PFSK-1 (cell line): ENCODE data around the gene MYBBP1A.

Experiments used
- FOXP2 ChIP-seq: optimal IDR thresholded peaks from 2 replicates; pipeline ENCODE3; 2011; ENCODE audit warnings: borderline replicate concordance, control low read depth, inconsistent platforms; ENCODE audit not compliant: insufficient read depth; ENCODE audit errors: extremely low read length, extremely low read depth
- POLR2AphosphoS5 ChIP-seq: IDR thresholded peaks from 2 replicates; pipeline ENCODE4 v1.6.1; 2012; ENCODE audit warnings: low read depth, mild to moderate bottlenecking, control low read depth, low read length, moderate library complexity
- REST ChIP-seq, 2 experiments: IDR thresholded peaks; 2 replicates each; pipeline versions ENCODE4 v1.6.1 to v1.8.0; 2011 to 2012; ENCODE audit warnings: low read depth in 2 of 2, low read length in 2 of 2, control low read depth in 1 of 2, inconsistent platforms in 1 of 2, mild to moderate bottlenecking in 1 of 2, moderate library complexity in 1 of 2; ENCODE audit not compliant: insufficient read depth in 1 of 2
- SIN3A ChIP-seq: IDR thresholded peaks from 2 replicates; pipeline ENCODE4 v1.6.1; 2012; ENCODE audit warnings: mild to moderate bottlenecking, low read length, moderate library complexity, borderline replicate concordance; ENCODE audit not compliant: insufficient read depth
- TAF1 ChIP-seq: IDR thresholded peaks from 2 replicates; pipeline ENCODE4 v1.6.1; 2012; ENCODE audit warnings: low read length, control low read depth, borderline replicate concordance; ENCODE audit not compliant: insufficient read depth

MYBBP1A gene

GRCh38 chr17:4594406-4594805 is 39.2 kb upstream of the MYBBP1A start:
- no peak for TF ChIP-seq TAF1
- no peak for TF ChIP-seq REST (IDR thresholded peaks at IDR 0.05; ENCODE audit: insufficient read depth in 1 of 2, low read depth in 2 of 2, low read length in 2 of 2)
- no peak for TF ChIP-seq FOXP2
- TF ChIP-seq SIN3A, result no peak
- no peak for TF ChIP-seq POLR2AphosphoS5

GRCh38 chr17:4593021-4593421 is 37.8 kb upstream of the MYBBP1A start:
- no peak for TF ChIP-seq POLR2AphosphoS5
- no peak for TF ChIP-seq TAF1
- TF ChIP-seq FOXP2, result no peak
- no peak for TF ChIP-seq REST (IDR thresholded peaks at IDR 0.05; ENCODE audit: insufficient read depth in 1 of 2, low read depth in 2 of 2, low read length in 2 of 2)
- no peak for TF ChIP-seq SIN3A

GRCh38 chr17:4592240-4593005 is 37.2 kb upstream of the MYBBP1A start:
- no peak for TF ChIP-seq SIN3A
- no peak for TF ChIP-seq POLR2AphosphoS5
- no peak for TF ChIP-seq REST (IDR thresholded peaks at IDR 0.05; ENCODE audit: insufficient read depth in 1 of 2, low read depth in 2 of 2, low read length in 2 of 2)
- no peak for TF ChIP-seq TAF1

- TF ChIP-seq SIN3A (no peak), POLR2AphosphoS5 (no peak), FOXP2 (no peak), REST (IDR thresholded peaks at IDR 0.05; ENCODE audit: insufficient read depth in 1 of 2, low read depth in 2 of 2, low read length in 2 of 2) (no peak), TAF1 (no peak)
Observed at GRCh38 chr17:4591529-4591928, 36.3 kb upstream of the MYBBP1A start.

- TF ChIP-seq SIN3A (no peak), POLR2AphosphoS5 (no peak), REST (IDR thresholded peaks at IDR 0.05; ENCODE audit: insufficient read depth in 1 of 2, low read depth in 2 of 2, low read length in 2 of 2) (no peak), TAF1 (no peak), FOXP2 (no peak)
Observed at GRCh38 chr17:4590981-4591453, 35.8 kb upstream of the MYBBP1A start.
